Suppressor macrophage treated with lipopolysaccharide for 4 hours (primary cell): Measurements from ENCODE around the gene LMBR1.

Experiments used
- DNase-seq: peaks from one replicate; pipeline ENCODE4 v3.0.0-alpha.2; 2020

Gene LMBR1

DNA sequence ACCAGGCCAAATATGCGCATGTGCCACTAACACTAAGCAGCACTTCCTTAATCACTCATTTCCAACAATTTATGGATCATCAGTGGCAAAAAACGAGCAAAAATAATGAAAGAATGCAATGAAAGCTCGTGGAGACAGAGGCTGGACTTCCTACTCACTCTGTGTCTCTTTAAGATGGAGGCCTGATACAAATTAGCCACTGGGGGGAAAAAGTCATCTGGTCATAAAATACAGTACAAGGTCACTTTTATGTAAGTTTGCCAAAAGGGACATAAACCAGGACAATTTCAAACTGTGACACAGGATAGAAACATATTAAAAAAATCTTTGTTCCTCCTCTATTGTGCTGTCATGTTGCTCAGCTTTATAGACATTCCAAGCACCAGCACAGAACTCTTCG, 101.7 kb downstream of the LMBR1 start:
- peak; percentile 1 for DNase-seq

DNA sequence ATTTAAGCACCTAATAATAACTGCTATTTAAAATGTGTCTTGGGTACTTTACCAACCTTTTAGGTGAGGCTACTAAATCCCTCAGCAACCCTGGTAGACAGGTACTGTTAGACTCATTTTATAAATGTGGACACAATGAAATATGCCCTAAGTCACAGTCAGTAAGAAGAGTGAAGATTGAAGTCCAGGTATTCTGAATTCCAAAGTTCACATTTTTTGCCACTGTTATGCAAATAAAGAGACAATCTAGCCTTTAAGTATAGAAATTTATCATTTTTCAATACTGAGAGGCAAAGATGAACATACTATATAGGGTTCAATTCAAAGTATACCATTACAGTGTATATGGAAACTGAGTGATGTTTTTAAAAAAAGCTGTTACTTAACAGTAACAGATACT, 102.7 kb downstream of the LMBR1 start:
- DNase-seq = no peak

DNA sequence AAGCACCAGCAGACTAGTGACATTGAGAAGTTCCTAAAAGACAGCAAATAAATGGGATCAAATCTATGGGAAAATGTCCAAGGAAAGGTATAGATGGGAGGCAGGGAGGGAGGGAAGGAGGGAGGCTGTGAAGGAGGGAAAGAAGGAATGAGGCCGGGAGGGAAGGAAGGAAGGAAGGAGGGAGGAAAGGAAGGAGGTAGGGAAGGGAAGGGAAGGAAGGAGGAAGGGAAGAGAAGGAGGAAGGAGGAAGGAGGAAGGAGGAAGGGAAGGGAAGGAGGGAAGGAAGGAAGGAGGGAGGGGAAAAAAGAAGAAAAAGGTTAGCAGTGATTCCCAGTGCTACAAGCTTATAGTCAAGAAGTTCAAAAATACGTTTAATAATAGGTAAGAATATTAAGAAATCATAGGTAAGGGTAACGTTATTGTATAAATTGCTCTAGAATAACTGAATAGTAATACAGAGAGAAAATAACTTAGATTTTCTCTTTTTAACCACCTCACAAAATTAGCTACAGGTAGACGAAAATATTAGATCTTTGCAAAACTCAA, 106.9 kb downstream of the LMBR1 start:
- DNase-seq = no peak

DNA sequence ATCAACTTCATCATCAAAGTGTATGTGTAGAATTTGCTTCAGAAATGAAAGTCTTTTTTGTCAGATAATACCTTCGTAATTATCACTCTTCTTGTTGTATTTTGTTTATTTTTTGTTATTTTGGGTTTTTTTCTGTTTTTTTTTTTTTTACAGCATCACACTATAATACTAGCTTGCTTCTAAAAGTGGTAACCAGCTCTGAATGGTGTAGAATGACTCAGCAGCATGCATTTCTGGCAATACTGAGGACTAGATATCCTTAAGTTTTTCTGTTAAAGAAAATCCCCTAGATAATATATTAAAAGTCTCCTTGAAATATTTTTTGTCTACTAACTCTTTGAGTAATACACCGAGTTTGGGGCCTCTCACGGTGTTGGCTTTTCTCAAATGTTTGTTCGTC, 109.1 kb downstream of the LMBR1 start:
- DNase-seq = no peak

DNA sequence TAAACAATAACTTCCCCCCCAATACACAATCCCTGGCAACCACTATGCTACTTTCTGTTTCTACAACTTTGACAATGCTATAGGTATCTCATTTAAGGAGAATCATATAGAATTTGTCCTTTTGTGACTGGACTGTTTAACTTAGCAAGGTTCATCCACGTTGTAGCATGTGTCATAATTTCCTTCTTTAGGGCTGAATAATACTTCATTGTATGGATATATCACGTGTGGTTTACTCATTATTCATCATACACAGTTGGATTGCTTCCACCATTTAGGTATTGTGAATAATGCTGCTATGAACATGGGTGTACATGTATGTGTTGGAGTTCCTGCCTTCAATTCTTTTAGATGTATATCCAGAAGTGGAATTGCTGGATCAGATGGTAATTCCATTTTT, 111.0 kb downstream of the LMBR1 start:
- DNase-seq = no peak

DNA sequence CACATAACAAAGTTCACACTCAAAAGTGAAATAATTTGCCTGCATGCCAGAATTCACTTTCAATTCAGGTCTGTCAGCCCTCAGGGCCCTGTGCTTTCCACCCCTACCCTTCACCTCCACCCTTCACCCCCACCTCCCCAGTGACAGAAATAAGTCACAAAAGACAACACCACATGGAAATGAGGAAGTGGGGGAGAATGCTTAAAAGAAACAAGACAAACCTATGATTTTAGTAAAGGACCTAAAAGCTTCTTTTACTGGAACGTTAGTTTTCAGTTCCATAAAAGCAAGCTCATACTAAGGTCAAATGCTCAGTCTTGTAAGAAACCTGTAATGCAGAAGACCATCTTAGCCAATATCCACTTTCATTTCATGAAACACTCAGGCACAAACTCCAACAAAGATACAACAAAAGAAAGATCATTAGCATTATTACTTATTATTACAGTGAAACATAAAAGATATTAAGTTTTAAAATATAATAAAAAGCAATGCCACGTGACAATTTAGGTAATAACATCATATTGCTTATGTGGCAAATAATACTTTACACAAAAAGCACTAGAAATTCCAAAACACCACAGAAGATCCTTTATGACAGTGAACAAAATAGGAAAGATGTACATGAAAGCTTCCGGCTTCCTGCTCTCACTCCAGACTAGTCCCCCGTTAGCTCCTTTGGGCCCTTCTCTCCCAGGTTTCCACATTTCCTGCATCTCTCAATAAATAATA, 112.1 kb downstream of the LMBR1 start:
- DNase-seq = peak; percentile 25

DNA sequence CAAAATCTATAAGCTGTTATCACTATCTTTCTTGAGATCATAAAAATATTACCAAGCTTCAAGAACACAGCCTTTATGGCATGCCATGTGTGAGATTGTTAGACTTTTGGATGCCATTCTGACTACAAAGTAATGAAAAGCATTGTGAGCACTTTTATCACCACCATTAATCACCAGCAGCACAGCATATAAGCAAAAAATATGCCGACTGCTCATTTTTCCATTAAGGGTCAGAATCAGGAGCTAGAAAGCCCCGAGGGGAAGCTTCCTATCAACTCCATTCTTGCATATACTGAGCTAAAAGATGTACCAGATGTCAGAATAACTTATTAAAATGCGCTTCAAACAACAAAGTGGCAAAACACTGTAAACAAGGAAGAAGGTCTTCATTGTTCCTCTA, 114.3 kb downstream of the LMBR1 start:
- DNase-seq = no peak

DNA sequence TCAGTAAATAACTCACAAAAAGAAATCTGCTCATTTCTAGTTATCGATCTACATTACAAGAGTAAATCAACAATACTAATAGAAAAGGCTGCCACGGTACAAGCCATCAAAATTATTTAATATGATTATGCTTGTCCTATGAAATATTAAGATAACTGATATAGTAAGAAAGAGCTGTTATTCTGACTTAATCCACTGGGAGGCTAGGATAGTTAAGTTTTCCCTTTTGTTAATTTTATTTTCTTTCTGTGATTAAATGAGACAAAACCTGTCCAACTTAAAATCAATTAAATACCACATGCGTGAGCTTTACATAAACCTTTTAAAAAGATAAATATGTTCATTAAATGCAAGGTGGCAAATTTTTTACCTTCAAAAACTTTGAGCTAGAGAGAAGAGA, 114.8 kb downstream of the LMBR1 start:
- DNase-seq = no peak

DNA sequence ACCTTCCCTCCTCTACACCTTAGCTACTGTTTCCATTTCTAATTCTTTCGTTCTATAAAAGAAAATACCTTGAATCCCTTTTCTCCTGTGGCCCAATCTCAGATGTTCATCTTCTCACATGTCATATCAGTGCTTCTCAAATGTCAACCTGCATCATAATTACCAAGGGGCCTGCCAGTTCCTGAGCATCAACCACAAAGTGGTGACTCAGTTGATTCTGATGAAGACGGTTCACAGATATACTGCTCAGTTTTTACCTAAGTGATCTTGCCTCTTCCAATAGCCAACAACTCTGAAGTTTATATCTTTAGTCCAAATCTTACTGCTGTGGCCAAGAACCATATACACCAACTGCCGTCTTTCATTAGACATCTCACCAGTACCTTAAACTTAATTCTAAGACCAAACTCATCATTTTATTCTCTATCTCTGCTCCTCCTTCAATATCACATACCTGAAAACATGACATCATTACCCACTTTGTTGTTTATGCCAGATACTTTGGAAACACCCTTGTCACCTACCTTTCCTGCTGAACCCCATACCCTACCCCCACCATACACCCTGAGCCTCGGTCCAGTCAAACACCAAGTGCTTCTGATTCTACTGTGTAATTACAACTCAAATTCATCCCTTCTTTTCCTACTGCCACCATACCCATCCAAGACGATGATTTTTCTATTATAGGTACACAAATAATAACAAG, 115.5 kb downstream of the LMBR1 start:
- DNase-seq = no peak

DNA sequence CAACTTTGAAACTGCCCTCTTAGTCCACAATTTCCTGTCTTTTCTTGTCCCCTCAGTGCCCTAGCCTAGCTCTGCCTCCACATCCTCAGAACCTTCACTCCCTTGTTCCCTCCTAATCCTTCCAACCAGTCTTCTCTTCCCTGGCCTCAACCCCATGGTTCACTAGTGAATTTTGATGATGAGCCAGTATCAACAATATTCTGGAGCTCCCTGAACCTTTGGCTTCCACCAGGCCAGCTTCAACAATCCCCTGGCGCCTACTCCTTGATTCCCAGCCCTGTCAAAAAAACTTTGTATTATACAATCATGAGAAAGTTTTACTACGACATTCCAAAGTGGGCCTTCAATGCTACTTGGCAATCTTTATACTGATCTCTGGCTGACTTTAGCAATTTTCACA, 116.5 kb downstream of the LMBR1 start:
- DNase-seq = no peak

DNA sequence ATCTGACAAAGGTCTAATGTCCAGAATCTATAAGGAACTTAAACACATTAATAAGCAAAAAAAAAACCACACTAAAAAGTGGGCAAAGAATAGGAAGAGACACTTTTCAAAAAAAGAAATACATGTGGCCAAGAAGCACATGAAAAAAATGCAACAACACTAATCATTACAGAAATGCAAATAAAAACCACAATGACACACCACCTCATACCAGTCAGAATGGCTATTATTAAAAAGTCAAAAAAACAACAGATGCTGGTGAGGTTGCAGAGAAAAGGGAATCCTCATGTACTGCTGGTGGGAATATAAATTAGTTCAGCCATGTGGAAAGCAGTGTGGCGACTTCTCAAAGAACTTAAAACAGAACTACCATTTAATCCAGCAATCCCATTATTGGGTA, 119.0 kb downstream of the LMBR1 start:
- DNase-seq = peak; percentile 22

DNA sequence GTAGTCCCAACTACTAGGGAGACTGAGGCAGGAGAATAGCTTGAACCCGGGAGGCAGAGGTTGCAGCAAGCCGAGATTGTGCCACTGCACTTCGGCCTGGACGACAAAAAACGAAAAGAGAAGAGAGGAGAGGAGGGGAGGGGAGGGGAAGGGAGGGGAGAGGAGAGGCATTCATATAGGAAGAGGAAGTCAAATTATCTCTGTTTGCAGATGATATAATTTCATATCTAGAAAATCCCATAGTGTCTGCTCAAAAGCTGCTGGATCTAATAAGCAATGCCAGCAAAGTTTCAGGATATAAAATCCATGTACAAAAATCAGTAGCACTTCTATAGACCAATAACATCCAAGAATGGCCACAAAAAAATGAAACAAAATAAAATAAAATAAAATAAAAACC, 120.3 kb downstream of the LMBR1 start:
- peak; percentile 28 for DNase-seq

DNA sequence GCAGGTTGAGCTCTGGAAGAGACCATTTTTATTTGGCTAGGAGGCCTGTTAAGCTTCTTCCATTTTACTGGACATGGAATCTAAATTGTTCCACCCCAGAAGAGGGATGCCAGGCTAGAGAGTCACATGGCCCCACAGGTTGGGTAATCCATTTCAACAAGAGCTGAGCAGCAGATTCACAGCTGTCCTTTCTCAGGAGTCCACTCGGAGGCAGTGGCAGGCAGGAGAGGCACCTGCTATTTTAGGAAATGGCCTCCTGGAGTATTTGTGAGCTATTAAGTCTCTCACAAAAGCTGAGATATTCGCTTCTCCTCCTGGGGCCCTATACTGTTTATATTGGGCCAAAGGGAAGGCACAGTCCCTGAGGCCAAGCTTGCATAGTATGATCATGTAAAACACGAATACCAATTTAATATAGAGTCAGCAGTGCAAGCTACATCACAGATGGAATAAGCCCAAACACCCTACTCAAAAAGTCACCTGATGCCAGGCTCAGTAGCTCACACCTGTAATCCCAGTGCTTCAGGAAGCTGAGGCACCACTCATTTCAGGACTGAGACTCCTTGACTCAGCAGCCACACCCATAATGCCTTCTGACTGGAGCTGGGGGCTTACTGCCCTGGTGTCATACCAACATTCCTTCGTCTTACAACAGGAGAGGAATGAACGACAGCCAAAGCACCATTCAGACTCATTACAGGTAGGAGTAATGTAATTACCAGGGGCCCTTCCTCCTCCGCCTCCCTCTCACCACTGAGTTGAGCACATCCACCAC, 124.1 kb downstream of the LMBR1 start:
- no peak for DNase-seq

DNA sequence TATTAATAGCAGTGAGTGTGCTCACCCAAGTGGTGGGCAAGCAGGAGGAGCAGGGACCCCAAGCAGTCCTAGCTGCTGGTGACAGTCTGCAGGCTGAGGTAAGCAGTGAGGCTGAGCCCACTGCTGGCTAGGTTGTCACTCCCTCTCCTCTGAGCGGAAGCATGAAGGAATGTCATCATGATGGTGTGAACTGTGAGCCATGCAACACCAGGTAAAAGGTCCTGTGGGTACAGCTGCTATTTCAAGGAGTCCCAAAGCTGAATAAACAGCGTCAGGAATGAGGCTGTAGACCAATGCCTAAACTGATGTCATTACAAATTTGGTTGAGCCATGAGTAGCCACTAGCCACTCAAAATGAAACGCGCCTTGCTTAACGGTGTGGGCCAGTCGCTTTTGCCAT, 126.3 kb downstream of the LMBR1 start:
- no peak for DNase-seq

DNA sequence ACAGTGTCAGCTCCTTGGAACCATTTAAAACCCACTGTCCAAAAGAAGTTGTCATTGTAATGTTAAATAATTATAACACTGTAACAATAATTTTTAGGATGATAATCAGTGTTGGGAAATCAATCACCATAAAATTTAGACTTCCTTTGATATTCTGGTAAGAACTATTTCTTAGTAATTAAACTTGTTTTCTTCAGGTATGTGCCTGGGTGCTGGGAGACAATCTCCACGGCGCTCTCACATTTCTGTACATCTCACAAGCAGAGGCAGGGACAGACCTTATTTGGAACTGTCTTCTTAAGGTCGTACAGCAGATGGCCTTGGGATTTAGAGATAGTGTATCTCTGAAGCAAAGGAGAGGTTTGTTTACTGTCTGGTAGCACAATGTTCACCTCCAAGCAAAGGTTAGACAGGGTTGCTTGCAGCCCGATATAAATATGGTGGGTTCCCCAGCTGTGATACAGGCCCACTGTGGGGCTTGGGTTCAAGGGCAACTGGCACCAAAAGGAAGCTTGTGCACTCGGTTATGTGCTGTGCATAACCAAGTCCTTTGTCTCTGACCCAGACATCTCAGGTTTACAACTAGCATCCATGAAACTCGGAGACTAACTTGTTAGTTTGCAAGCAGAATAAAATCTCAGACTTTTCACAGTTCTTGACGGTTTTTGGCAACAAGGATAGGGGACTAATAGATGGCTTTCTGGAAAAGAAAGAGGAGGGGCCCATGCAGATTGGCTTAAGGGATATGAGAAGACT, 126.9 kb downstream of the LMBR1 start:
- DNase-seq = no peak

DNA sequence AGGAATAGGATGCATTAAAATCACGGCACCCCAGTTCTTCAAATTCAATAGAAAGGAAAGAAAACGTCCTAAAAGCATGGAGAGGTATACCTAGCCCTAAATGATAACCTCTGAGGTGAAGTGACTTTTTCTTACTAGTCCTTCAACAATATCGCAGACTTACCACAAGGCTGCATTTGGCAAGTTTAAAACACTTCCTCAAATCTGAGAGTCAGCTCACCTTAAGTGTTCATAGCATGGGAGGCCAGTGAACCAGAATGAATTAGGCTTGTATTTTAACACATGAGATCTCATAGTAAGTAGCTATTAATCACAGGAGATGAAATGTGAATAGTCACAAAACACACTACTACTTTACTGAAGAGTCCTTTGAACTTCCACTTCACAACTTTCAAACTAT, 128.2 kb downstream of the LMBR1 start:
- no peak for DNase-seq

DNA sequence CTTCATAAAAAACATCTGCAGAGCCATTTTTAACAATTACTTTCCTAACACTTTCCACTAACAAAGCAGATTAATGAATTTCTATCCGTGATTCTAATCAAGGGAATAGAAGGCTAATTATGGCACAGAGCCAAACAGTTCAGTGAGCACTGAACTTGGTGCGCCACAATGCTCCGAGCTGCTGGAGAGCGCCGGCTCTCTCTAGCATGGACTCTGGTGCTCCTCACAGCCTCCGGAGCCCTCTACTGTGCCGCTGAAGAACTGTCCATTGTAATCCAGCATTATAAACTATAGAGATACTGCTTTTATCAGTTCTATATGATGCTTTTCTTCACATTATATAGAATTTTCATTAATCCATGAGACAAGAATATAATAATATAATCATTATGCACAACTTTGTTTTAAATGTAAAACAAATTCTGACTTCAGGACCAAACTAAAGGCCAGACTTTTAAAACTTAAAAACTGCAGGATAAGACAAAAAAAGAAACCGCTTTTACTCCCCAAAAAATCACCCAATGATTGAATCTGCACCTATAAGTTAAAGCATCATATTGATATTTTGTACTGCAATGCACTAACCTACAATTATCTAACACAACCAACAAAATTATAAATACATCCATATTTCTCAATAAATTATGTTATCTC, 128.8 kb downstream of the LMBR1 start:
- DNase-seq = no peak

DNA sequence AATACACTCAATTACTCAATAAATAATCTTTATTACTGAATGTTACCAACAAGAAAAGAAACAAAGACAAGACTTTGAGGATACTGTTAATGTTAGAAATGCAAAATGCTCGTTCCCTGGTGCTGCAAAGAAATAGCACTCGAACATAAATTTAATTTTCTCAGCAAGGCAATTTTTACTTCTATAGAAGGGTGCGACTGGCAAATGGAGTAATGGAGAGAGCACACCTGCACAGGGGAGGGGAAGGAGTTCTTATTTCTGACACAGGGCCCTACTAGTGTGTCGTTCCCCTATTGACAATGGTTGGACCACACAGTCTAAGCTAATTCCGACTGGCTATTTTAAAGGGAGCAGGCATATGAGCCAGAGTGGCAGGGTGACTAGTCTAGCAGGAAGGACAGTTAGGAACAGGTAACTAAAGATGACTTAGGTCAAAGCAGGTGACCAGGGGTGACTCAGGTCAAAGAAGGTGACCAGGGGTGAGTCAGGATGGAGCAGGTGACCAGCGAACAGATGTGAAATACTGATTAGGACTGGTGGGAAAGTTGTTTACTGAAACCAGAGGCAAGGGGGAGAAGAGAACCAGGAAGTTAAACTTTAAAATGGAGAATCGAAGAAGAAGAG, 133.3 kb downstream of the LMBR1 start:
- DNase-seq = no peak

DNA sequence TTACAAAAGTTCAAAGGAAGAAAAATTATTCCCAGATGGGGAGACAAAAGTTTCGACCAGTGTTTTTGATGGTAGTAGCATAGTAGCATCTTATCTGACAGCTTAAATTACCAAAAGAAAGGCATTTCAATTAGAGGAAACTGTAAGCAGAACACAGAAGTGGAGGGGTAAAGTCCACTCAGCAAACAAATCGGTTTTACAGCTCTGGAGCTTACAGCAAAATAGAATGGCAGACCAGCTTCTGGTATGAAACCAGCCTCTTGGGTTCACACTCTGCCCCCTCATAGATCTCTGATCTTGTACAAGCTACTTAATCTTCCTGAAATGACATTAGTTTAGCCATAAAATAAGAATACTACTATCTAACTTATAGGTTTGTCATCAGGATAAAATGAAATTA, 133.8 kb downstream of the LMBR1 start:
- no peak for DNase-seq

DNA sequence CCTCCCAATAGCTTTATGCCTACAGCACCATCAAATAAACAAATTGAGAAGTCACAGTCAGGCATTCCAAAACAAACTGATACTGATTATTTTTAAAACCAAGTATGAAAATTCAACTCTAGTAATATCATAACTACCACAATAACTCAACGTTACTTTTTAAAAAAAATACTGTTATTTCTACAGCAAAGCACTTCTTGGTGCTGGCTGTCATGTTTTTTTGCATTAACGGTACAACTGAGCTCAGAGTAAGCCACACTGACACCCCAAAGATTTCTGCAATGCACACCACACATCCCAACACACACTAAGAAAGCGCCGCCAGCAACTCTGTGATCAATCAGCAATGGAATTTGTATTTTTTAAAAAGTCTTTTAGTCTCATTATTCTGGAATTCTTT, 138.8 kb downstream of the LMBR1 start:
- no peak for DNase-seq

DNA sequence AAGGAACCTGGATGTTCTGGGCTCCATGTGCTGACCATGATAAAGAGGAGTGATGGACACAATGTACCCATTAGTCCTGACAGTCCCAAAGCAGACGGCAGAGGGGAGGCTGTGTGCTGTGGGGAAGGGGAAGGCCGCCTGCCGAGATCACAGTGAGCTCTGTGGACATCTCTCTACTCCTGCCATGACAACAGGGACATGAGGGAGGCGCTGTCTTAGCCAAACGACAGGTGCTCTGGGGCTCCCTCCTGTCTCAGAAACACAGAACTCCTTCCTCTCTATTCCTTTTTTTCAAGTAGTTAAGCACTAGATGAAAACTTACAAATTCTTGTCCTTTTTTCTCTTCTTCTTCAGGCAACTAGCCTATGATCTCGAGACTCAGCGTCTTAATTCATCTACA, 139.4 kb downstream of the LMBR1 start:
- no peak for DNase-seq

DNA sequence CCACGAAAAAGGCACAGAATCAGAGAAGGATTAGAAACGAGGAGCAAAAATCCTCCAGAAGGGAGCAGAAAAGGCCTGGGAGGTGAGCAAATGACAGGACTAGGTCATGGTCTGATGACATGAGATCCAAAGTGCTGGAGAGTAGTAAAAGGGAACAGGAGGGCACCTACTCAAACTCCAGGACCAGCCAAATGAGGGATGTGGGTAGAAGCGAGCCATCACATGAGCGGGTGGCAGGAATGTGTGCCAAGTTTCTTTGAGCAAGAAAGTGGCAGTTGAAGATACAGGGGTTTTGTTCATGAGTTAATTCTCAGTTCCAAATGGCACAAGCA, 139.8 kb downstream of the LMBR1 start:
- no peak for DNase-seq
